ENCODE measurements around the gene SIRT2. TPM values are rescaled to one million over a fixed set of nuclear protein-coding genes. Genes with fewer than 3 reads are reported as not detected.

SIRT2 gene
- total RNA-seq, 4 donors from 2014 or later, result 59.6 to 115 (median 74.5) TPM

DNA sequence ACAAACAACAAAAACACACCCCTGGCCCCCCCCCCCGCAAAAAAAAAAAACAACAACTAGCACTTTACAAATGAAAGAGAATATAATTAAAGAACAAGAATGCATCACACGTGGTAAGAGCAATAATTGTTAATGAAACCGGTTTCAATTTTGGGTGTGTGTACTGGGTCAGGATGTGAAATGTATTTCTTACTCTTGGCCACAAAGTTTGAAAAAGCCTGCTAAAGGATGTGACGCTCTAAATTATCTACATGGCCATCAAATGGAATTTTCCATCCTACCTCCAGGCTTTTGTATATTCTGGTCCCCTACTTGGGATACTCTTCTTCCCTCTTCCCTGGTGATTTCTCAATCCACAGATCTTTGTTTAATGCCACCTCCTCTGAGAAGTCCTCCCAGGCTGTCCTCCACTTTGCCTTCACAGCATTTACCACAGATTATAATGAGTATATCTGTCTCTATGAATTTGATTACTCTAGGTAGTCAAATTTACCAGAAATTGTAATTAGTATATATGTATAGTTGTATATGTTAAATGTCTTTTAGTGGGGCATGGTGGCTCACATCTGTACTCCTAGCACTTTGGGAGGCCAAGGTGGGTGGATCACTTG is 29.1 kb upstream of the SIRT2 start:
- TF ChIP-seq, protein P1, sequence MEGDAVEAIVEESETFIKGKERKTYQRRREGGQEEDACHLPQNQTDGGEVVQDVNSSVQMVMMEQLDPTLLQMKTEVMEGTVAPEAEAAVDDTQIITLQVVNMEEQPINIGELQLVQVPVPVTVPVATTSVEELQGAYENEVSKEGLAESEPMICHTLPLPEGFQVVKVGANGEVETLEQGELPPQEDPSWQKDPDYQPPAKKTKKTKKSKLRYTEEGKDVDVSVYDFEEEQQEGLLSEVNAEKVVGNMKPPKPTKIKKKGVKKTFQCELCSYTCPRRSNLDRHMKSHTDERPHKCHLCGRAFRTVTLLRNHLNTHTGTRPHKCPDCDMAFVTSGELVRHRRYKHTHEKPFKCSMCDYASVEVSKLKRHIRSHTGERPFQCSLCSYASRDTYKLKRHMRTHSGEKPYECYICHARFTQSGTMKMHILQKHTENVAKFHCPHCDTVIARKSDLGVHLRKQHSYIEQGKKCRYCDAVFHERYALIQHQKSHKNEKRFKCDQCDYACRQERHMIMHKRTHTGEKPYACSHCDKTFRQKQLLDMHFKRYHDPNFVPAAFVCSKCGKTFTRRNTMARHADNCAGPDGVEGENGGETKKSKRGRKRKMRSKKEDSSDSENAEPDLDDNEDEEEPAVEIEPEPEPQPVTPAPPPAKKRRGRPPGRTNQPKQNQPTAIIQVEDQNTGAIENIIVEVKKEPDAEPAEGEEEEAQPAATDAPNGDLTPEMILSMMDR (IDR thresholded peaks at IDR 0.05), result no peak
- ATAC-seq (ENCODE audit: low FRiP score), result no peak
- no peak for DNase-seq (ENCODE audit: low spot score)

DNA sequence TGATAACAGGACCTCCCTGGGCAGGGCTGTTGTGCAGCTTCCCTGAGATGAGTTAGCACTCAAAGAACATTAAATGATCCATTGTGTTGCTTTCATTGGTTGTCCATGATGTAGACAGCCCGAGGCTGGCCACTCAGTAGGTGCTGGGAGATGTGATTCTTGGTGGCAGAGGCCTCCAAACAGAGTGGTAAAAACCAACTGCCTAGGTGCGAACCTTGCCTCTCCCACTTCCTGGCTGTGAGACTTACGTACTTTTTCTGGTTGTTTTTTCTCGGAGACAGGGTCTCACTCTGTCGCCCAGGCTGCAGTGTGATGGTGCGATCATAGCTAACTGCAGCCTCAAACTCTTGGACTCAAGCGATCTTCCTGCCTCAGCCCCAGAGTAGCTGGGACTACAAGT is 25.0 kb upstream of the SIRT2 start:
- TF ChIP-seq, protein P1 (IDR thresholded peaks at IDR 0.05), result no peak
- DNase-seq (ENCODE audit: low spot score) (no peak), ATAC-seq (ENCODE audit: low FRiP score) (no peak)

DNA sequence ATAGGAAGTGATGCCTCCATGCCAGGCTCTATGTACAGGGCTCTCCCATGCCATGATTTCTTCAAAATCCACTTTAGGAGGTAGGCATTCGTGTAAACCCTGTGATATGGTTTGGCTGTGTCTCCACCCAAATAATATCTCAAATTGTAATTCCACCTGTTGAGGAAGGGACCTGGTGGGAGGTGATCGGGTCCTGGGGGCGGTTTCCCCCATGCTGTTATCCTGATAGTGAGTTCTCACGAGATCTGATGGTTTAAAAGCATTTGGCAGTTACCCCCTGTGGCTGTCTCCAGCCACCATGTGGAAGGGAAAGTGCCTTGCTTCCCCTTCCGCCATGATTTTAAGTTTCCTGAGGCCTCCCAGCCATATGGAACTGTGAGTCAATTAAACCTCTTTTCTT is 23.1 kb upstream of the SIRT2 start:
- DNase-seq (ENCODE audit: low spot score) (no peak), ATAC-seq (ENCODE audit: low FRiP score) (no peak)
- TF ChIP-seq, protein P1 (IDR thresholded peaks at IDR 0.05), result no peak

DNA sequence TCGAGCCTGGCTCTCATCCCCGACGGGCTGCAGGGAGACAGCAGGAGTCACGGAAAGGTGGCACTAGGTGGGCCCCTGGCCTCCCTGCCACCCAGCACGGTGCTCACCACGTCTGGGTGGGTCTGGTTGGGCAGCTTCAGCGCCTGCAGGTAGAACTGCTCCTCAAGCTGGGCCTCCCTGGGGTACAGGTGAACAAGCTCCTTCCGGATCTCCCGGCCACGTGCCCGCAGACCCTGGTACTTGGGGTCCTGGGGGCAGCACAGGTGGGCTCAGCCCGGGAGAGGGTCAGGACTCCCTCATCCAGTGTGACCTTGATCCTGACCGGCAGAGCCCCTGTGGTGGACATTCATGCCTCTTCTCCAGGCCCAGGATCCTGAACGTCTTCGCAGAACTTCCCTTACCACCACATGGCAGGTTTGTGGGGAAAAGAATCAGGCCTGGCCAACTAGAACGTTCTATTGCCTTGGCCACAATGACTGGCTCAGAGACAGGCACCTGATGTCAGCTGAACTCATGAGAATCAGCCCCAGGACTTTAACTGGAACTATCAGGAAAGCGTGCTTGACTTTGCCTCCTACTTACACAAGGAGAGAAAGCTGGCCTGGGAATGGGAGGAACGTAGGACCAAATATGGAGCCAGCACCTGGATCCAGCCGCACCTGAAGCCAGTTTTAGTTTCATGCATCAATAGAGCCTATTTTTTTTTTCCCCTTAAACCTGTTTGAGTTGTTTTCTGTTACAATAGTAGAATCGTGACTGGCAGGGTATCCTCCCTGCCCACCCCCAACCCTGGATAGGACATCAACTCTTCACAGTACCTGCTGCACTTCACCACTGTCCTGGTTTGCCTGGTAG is 22.2 kb upstream of the SIRT2 start:
- DNase-seq (ENCODE audit: low spot score) (no peak), ATAC-seq (ENCODE audit: low FRiP score) (no peak)
- TF ChIP-seq, protein P1 (IDR thresholded peaks at IDR 0.05), result no peak

DNA sequence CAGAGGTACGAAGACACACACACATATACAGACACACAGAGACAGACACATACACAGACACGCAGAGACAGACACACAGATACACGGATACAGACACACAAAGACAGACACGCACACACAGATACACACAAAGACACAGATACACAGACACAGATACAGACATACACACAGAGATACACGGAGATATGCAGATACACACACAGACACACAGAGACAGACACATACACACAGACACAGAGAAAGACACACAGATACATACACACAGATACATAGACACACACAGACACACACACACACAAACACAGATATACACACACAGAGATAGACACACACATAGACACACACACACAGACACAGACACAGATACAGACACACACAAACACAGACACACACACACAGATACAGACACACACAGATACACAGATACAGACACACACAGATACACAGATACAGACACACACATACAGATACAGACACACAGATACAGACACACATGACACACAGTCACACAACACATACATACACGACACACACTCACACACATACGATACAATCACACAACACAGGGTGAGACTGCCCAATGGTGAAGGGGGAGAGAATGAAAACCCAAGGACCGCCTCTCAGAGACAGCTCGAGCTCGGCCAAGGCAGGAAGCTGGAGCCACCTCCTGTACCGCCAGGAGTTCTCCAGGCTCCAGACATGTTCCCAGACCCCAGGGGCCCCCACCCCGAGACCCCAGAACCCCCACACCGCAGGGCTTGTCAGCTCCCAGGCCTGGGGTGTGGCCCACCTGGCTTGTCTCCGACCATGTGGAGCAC is 21.4 kb upstream of the SIRT2 start:
- TF ChIP-seq, protein P1 (IDR thresholded peaks at IDR 0.05), result no peak
- DNase-seq (ENCODE audit: low spot score) (no peak), ATAC-seq (ENCODE audit: low FRiP score) (no peak)

DNA sequence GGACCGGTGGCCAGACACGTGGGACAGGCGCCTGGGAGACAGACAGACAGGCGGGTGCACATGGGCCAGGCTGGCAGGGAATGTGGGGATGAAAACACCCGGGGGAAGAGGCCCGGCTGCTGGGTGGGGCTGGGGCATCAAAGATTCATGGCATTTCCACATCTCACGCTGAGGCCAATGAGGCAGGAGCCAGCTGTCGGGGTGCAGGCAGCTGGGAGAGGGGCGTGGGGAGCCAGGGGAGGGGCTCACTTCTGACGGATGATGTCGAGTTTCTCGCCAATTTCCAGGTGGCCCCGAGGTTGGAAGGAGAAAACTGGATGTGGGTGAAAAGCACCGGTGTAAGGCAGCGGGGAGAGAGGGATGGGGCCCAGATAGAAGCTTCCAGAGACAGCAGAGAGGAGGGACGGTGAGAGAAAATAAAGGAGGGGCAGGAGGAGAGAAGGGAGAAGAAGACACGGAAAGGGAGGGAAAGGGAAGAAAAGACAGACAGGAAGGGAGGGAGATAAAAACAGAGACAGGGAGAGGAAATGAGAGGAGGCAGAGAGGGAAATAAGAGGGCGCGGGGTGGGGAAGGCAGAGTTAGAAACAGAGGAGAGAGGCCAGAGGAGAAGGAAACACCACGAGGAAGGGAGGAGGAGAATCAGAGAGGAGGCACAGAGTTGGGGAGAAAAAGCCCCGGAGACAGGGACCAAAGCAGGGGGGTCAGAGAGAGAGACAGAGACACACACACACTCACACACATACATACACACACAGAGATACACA is 20.6 kb upstream of the SIRT2 start:
- ATAC-seq (ENCODE audit: low FRiP score) (no peak), DNase-seq (ENCODE audit: low spot score) (no peak)
- TF ChIP-seq, protein P1 (IDR thresholded peaks at IDR 0.05), result no peak

Measured in omental fat pad (tissue), 4 donors.